Measurements from ENCODE around the gene NEK4.
A peak's percentile ranks its signal among the peaks of the same experiment; 100 is the strongest.

Gene NEK4

DNA sequence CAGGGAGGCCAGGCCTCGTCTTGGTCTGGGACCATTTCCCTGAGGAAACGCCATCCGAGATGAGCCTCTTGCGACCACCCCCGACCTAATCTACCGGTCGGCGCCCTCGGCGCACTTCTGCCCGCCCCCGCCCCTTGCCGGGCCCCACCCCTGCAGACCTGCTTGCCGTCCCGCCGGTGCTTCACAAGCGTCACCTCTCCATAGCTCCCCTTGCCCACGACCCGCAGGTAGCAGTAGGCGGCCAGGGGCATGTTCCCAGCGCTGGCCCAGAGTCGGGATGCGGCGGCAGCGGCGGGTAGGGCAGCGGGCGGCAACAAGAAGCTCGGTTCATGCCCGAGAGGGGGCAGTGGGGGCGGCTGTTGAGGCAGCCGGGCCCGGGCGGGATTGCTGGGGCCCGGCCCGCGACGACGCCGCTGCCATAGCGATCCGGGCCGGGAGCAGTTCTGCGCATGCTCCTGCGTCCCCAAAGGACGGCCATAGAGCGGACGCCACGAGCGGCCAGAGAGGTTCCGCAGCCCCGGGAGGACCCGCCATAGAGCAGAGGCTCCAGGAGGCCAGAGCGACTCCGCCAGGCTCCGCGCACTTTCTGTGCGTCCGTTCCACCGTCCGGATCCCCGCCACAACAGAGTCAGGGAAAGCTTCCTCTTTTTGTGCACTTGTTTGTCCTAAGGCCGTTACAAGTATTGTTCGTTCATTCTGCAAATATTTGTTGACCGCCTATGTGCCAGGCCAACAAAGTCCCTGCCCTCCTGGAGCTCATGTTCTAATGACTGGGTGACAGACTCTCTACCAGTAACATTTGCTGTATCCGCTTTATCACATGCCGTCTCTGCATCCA lies at the start of gene NEK4:
Gene NEK4 (minus strand): TSS at position 445 of the 838 bp plus-strand sequence. CDS start 194 bp downstream, at position 251.
- peak; percentile 94 for DNase-seq (ENCODE audit: low spot score)

GRCh38 chr3:52819936-52820335 lies 49.2 kb upstream of the NEK4 start:
- no peak for DNase-seq (ENCODE audit: low spot score)

GRCh38 chr3:52817860-52818259 lies 47.1 kb upstream of the NEK4 start:
- no peak for DNase-seq (ENCODE audit: low spot score)

GRCh38 chr3:52817221-52817620 lies 46.5 kb upstream of the NEK4 start:
- no peak for DNase-seq (ENCODE audit: low spot score)

DNA sequence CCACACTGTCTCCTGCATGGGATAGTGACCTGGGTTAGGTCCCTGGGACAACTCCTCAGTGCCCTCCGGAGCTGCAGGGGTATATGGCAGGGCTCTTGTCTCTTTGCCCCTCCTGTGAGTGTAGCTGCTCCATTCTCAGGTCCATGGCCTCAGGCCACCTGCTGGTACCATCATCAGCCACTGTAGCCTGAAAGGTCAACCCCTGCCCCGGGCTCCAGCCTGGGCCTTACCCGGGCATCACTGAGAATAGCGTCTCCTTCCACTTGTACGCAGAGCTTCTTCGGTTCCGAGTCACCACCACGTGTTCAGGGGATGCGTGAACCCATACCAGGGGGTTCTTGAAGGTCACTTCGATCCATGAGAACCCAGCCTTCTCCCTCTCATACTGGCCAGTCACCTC lies 45.9 kb upstream of the NEK4 start:
- DNase-seq (ENCODE audit: low spot score), result no peak

DNA sequence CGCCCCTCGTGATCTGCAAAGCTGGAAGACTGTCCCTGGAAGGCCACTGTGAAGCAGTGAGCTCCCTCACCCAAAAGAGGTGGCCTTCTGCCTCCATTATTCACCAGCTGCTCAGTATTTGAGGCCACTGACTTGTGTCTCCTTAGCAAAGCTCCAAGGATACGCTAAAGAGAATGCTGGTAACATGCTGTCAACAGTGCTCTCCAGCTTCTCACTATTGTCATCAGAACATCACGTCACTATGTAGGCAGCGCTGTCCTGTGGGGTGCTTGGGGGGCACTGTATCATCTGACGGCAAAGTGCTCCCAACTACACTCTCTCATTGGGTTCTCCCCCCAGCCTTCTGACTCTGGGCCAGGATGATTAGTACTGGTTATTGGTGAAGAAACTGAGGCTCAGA lies 45.5 kb upstream of the NEK4 start:
- DNase-seq (ENCODE audit: low spot score), result no peak

- DNase-seq (ENCODE audit: low spot score), result no peak
Measured at GRCh38 chr3:52813810-52814209, 43.1 kb upstream of the NEK4 start.

DNA sequence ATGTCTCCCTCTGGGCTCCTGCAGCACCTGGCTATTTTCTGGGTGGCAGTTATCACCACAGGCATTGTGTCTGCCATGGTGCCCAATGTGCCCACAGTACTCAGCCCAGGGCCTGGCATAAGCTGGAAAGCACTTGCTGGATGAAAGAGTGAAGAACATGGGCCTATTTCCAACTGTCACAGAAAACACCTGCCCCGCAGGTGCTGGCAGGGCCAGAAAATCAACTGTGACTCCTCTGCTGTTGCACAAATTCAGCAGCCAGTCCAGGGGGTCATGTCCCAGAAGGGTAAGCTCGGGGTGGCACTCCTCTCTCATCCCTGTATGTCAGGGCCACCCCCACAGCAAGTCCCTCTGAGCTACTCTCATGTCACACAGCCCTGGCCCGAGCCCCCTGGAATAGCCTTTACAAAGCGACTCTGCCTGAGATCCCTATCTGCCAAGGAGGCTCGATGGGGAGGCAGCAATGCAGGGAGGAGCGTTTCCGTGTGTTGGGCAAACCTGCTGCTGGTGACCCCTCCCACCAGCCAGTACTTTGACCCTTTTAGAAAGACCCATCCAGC lies 40.8 kb upstream of the NEK4 start:
- DNase-seq (ENCODE audit: low spot score), result no peak

- no peak for DNase-seq (ENCODE audit: low spot score)
Measured at GRCh38 chr3:52810923-52811322, 40.2 kb upstream of the NEK4 start.

GRCh38 chr3:52809662-52810377 lies 39.1 kb upstream of the NEK4 start:
- DNase-seq (ENCODE audit: low spot score), result no peak

DNA sequence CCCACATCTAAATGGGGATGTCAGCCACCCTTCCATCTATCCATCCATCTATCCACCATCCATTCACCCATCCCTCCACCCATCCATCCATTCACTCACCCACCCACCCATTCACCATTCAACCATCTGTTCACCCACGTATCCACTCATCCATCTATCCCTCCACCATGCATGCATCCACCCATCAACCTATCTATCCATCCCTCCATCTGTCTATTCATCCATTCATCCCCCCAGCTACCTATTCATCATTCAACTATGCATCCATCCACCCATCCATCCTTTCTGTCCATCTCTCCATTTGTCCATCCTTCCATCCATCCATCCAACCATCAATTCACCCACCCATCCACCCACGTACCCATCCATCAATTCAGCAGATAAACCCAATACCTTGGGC lies 38.4 kb upstream of the NEK4 start:
- DNase-seq (ENCODE audit: low spot score), result no peak

DNA sequence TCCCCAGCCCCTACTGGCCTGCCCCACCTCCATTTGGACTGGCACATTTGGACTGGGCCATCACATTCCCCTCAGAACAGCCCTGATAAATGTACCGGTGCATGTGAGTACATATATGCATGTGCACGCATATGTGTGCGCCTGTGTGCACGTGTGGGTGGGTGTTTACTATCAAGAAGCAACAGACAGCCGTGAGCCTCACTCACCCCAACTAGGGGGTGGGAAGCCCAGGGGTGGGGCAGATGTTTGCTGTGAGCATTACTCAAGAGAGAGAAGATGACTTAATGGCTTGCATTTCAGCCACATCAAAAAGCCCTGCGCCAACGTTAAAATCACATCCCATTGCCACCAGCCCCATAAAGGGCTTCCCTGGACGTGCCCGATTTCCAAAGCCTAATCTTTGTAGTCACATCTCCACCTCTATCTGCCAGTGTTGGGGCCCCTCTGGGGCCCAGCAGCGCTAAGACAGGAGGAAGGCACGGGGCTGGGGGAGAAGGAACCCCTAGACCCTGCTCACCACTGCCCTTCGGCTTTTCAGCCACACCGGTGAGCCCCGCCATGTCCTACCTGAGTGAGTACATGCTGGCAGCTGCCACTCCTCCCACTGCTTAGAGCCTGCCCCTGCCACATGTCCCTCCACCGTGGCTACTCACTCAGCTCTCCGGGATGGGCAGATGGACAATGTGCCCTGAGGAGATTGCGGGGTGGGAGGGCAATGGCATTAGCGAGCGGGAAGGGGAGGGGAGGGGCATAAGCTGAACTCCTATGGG lies 34.7 kb upstream of the NEK4 start:
- no peak for DNase-seq (ENCODE audit: low spot score)

DNA sequence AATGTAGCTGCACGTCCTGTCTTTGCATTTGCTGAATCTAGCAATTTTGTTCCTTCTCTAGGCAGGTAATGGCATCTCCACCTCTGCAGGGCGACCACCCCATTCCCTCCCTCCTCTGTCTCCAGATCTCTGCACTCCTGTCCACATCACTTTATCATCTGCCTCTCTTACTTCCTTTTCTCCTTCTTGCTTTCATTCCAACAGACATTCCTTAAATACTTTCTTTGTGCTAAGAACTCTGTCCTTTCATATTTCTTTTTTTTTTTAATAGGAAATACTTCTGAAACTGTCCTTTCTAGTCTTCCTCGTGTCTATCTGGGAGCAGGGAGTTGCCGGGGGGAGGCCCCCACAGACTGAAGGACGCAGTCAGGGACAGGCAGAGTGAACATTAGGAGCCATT lies 31.1 kb upstream of the NEK4 start:
- DNase-seq (ENCODE audit: low spot score), result no peak

DNA sequence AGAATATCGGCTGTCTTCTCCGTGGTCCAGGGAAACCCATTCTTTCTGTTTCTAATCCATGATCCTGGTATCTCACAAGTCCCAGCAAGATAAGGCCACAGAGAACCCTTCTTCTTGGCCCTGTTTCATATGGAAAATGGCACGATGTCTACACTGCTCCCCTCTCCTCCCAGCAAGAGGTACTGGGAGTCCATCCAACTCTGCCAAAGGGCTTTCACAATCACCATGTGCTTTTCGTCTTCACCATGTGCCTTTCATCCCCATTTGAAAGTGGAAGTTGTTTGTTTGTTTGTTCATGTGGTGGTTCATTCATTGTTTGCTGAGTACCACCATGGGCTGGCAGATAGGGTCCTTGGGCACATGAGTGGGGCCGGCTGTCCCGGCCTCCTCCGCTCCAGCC lies 29.3 kb upstream of the NEK4 start:
- no peak for DNase-seq (ENCODE audit: low spot score)

DNA sequence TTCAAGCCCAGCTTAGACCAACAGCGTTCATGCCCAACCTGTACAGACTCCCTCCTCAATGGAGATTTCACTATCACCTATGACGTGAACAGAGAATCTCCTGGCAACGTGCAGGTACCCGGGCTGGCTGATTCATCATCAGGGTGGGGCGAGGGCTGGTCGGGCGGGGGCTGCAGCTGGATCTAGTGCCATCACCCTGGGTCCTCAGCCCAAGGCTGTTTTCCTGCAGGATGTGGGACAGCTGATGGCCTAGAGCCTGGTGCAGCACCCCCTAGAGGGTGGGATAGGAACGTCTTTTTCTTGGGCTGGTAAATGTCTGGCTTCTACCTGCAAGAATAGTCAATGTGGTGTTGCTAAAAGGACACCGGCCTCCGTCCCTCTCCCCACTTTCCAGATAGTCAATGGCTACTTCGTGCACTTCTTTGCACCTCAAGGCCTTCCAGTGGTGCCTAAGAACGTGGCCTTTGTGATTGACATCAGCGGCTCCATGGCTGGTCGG lies 28.3 kb upstream of the NEK4 start:
- DNase-seq (ENCODE audit: low spot score), result peak; percentile 45

- DNase-seq (ENCODE audit: low spot score), result no peak
Measured at GRCh38 chr3:52798376-52798977, 27.7 kb upstream of the NEK4 start.

DNA sequence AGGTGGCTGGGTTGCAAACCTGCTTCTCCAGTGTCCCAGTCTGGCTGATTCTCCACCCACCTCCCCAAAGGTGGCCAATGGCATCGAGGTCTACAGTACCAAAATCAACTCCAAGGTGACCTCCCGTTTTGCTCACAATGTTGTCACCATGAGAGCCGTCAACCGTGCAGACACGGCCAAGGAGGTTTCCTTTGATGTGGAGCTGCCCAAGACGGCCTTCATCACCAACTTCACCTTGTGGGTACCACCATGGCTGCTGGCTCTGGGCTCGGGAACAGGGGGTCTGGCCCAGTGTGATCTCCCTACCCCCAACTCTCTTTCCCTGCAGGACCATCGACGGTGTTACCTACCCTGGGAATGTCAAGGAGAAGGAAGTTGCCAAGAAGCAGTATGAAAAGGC lies 25.7 kb upstream of the NEK4 start:
- no peak for DNase-seq (ENCODE audit: low spot score)

DNA sequence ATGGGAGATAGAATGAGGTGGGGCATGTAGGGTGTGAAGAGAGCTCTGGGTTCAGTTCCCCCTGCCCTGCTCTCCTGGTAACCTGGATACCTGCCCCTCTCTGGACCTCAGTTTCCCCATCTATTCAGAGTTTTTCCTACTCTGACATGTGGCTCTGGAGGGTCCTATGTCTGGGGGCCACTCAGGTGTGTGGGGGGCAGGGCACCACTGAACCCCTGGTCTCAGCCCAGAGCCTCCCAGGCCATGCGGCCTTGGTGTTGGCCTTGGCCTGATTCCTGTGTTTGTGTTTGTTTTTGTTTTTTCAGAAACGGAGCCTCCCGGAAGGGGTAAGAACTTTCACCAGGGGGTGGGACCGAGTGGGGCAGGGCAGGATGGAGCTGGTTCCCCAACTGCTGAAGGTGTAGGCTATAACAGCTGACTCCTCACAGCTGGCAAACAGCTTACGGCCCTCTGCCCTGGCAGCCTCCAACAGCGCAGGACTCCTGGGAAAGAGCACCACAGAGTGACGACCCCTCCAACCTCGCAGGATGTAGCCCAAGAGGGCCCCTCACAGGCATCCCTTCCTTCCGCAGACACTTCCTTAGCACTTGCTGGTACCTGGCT lies 24.7 kb upstream of the NEK4 start:
- DNase-seq (ENCODE audit: low spot score), result no peak

DNA sequence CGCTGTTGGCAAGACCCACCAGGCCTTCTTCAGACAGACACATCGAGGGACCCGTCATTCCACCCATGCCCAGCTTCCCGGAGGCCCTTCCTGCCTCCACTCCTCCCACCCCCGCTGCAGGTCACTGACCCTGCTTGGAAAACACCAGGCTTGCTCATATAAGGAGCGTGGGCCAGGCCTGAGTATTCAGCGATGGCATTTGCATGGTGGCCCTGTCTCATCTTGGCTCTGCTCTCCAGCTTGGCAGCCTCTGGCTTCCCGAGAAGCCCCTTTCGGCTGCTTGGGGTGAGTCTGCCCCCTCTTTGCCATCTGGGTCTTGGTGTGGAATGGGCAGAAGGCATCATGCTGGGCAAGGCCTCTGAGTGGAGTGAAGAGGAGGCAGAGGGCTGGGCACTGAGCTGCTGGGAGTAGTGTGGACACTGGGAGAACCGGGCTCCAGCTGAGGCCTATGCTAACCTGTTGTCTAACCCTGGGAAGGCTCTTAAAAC lies 23.9 kb upstream of the NEK4 start, which contains the start of gene ITIH3:
Gene ITIH3 (plus strand): TSS at position 185 of the 488 bp plus-strand sequence. CDS start 8 bp downstream, at position 193.
- no peak for DNase-seq (ENCODE audit: low spot score)

- no peak for DNase-seq (ENCODE audit: low spot score)
Measured at GRCh38 chr3:52793702-52794611, 23.2 kb upstream of the NEK4 start.

Measured in COLO829 (cell line).